ENCODE data around the gene B4GALT5.

B4GALT5 gene

GRCh38 chr20:49583343-49583668 is 130.4 kb downstream of the B4GALT5 start:
- DNase-seq: no peak
